ENCODE data around the gene DBN1.

DNA sequence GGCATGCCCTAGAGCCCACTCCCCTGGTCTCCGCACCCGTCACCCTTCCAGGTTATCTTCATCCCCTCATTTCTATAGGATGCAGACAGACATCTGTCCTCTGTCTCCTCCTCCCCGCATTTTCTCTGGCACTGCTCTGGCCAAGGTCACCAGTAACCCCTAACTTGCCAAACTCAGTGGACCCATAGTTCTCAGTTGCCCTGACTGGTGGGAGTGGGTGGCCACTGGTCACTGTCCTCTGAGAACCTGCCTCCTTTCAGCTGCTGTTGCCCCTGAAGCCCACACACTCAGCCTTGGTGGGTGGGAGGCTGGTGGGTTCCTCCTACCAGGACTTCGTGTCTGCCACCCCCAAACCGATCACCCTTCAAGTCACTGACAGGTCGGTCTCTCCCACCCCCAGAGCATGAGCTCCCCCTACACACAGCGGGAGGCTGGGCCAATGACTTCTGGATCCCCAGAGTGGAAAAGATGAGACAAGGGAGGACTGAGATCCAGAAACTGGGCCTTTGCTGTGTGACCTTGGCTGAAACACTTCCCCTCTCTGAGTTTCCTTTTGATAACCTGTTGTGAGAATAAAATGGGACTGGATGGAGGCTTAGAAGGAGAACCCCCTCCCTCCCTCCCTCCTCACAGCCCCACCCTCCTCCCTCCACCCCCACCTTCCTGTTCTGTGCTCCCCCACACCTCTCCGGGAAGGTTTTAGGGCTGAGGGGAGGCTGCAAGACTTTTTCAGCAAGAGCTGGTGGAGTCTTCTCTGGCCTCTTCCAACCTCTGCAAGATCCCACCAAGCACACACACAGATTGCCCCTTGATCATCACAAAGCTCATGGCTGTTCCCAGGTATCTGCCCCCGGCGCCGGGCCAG is 2.4 kb upstream of the DBN1 start:
- TF ChIP-seq CTCF (IDR thresholded peaks at IDR 0.05) = no peak
- TF ChIP-seq POLR2A (IDR thresholded peaks at IDR 0.05) = no peak
